DMS153 treated with DMSO at 0.1 percent for 48 hours (cell line): Measurements from ENCODE around the gene JMJD4.

Experiments
- DNase-seq: peaks from one replicate; lab custom pipeline; 2025; ENCODE audit not compliant: unreplicated experiment; lab: John Stamatoyannopoulos, UW

The JMJD4 gene

GRCh38 chr1:227753999-227754711 lies 19.1 kb upstream of the JMJD4 start:
- no peak for DNase-seq

DNA sequence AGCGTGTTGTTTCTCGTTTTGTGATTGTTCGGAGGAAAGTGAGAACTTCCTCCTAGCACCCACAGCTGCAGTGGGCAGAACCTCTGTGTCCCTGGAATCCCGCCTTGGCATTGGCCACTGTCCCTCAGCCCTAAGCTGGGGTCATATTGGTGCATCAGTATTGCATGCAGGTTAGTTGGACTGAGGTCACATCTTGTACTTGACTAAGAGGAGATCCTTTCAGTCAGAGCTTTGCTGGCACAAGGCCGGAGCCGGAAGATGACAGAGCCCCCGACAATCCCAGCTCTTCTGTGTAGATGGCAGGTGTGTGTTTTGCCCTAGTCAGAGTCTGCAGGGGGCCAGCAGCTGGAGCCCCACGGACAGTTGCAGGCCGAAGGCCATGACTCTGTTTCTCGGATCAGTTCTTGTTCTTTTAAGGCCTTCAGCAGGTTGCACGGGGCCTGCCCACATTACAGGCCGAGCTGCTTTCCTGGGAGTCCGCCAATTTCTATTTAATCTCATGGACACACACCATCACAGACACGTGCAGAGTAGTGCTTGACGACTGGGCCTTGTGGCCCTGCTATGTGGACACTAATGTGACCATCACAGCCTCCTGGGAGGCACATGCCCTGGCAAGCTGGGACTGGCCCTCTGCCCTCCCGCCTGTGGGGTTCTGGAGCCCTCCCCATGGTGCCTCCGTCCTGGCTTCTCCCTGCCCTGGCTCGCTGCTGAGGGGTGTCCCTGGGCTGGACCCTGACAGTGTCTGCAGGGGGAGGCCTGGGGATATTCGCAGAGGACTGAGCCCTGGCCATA lies 15.0 kb upstream of the JMJD4 start:
- no peak for DNase-seq

DNA sequence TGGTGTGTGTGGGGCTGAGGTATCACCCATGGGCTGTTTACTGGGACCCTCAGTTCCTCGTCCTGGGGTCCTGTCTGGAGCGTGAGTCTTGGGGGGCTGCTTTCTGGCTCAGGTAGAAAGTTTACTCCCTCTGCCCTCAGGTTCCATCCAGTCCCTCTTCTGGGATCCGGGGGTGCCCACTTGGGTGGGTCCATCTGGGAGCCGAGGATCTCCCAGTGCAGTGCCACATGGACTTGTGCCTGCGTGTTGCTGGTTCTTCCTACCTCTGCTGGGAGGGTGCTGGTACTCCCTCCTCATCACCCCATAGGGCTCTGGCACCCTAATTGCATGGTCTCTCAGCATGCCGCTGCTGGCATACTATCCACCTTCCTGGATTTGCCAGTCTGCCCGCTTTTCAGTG lies 14.1 kb upstream of the JMJD4 start:
- no peak for DNase-seq

- DNase-seq, result no peak
These were observed 13.5 kb upstream of the JMJD4 start for GRCh38 chr1:227748496-227749182.

DNA sequence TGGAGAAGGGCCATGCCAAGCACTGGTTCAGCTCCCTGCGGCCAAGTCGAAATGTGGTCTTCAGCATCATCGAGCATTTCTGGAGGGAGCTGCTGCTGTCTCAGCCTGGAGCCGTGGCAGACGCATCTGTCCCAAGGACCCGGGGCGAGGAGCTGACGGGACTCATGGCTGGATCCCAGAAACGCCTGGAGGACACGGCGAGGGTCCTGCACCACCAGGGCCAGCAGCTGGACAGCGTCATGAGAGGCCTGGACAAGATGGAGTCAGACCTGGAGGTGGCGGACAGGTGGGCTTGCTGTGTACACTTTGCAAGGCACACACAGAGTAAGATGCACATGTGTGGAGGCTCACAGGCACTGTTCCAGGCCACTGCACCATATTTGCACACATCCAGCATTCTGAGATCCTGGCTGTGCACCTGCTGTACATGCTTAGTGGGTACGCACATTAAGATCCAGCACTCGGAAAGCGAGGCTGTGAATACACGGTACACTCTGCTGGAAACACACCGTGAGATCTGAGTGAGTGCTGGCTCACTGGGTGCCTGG lies 12.9 kb upstream of the JMJD4 start:
- no peak for DNase-seq

GRCh38 chr1:227747382-227747781 lies 12.3 kb upstream of the JMJD4 start:
- DNase-seq, result no peak

GRCh38 chr1:227746676-227747075 lies 11.6 kb upstream of the JMJD4 start:
- no peak for DNase-seq

DNA sequence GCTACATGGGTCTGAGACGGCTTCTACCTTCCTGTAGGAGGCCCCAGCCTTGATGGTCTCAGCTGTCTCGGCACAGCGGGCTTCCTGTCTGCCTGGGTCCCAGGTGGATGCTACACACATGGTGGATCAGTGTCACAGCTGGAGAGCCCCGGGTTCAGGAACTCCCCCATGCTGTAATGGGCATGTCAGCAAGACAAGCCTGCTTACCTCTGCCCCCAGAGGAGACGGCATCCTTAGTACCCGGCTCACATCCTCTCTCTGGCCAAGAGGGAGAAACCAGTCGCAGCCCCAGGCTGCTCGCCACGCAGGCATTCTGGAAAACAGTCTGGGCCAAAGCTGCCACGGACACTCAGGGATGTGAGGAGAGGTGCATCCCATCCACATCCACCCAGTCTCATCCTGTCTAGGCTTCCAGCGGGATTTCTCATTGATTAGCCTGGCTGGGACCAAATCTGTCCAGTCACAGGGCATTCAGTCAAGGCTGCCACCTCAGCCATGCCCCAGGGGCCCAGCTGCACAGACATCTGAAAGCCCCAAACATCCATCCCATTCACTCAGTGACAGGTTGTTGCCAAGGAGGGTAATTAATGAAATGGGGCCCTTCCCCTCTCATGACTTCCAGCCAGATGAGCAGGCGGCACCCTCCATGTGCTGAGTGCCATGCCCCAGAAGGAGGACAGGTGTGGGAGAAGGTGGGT lies 10.6 kb upstream of the JMJD4 start:
- no peak for DNase-seq

DNA sequence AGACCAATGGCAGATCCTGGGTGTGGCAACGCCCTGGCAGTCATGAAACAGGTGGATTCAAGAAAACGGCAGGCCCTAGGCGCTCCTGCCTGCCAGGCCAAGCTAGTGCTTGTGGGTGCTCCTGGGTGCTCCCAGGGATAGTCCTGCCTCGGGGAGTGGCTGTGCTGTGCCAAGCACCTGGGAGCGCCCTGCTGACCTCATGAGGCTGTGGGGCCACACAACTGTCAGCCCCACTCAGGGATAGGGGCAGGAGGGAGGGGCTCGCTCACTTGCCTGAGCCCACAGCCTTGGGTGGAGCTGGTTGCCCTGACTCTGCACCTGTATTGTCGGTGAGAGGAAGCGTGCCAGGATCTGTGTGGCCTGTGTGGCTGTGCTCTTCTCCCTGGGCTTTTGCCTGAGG lies 9.6 kb upstream of the JMJD4 start:
- DNase-seq, result no peak

- DNase-seq, result no peak
These were observed 7.9 kb upstream of the JMJD4 start for GRCh38 chr1:227742738-227743715.

DNA sequence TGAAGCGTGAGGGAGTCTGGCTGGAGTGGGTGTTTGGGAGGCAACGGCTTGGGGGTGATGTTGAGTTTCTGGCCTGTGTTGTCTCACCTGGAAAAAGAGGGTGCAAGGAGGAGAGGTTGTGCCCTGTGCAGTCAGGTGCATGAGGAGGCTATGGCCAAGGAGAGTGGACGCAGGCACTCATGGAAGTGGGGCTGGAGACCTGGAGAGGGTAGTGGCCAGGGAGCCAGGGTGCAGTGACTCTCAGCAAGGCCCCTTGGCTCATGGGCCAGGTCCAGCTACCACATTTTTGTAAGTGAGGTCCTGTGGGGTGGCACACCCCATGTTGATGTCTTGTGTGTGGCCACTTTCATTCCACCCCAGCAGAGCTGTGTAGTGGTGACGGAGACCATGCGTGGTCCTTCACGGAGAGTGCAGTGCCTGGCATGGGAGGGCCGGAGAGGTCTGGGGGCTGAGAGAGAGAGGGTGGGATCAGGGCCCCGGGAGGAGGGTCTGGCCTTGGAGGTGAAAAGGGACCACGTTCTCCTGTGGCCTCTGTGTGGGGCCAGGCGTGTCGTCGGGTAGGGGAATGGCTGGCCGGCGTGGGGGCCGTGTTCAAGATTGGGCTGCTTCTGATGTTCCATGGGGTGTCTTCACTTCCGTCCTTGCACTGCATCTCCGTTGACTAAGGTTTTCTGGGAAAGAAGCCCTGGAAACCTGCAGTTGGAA lies 6.2 kb upstream of the JMJD4 start:
- DNase-seq, result no peak

GRCh38 chr1:227740401-227740960 lies 5.4 kb upstream of the JMJD4 start:
- no peak for DNase-seq

DNA sequence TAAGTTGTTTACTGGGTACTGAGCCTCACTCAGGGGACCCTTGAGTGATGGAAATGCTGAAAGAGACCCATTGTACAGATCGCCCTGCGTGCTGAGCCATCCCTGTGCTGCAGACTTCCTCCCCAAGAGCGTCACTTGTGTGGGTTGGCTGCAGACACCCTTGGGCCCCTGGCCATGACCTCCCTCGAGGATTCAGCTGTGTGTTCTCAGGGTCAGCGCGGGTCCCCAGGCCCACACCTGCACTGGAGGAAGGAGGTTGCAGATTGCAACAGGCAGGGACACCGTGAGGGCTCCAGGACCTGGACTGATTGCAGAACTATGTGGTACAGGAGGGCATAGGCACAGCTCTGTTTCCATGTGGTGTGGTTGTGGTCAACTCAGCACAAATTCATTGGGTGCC lies 4.5 kb upstream of the JMJD4 start:
- no peak for DNase-seq

- no peak for DNase-seq
These were observed 3.7 kb upstream of the JMJD4 start for GRCh38 chr1:227738820-227739219.

GRCh38 chr1:227736814-227737432 lies 1.8 kb upstream of the JMJD4 start:
- no peak for DNase-seq

GRCh38 chr1:227735539-227736285 lies 610 bp upstream of the JMJD4 start:
- DNase-seq, result no peak

DNA sequence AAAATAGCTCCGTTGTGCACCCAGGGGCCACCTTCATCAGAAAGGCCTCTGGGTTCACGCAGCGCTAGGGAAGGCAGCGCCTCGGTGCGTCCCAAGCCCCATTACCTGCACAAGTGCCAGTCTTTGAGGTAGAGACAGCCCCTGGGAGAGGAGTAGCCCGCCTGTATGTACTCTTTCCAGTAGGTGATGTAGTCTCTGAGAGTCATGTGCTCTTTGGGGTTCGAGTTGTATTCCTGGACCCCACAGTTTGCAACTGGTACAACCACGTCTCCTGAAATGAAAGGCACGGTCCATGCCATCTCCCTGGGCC lies 601 bp downstream of the JMJD4 start:
- no peak for DNase-seq
